HUES64 (cell line): ENCODE results near the gene ZNF579.

Experiments
- H3K27ac ChIP-seq: 2 replicates; pipeline ENCODE4 v1.7.0; 2013; ENCODE audit warnings: low read depth, low read length, inconsistent platforms
- H3K27me3 ChIP-seq: 2 replicates; pipeline ENCODE4 v1.6.1; 2013; ENCODE audit warnings: mild to moderate bottlenecking, low read length; ENCODE audit not compliant: insufficient read depth
- H3K36me3 ChIP-seq: 2 replicates; pipeline ENCODE4 v1.6.1; 2013; ENCODE audit warnings: mild to moderate bottlenecking, low read length; ENCODE audit not compliant: insufficient read depth
- H3K4me1 ChIP-seq: 2 replicates; pipeline ENCODE4 v1.6.1; 2013; ENCODE audit warnings: mild to moderate bottlenecking, low read length, moderate library complexity; ENCODE audit not compliant: insufficient read depth
- H3K4me3 ChIP-seq: 2 replicates; pipeline ENCODE4 v1.5.1; 2013; ENCODE audit warnings: mild to moderate bottlenecking, low read length, moderate library complexity
- H3K9ac ChIP-seq: 2 replicates; pipeline ENCODE4 v1.6.1; 2013; ENCODE audit warnings: mild to moderate bottlenecking, low read depth, low read length
- H3K9me3 ChIP-seq: 2 replicates; pipeline ENCODE4 v1.6.1; 2013; ENCODE audit warnings: low read depth, low read length; ENCODE audit not compliant: insufficient read depth
- WGBS: fragments of 150-250, 120-280 bp; methylation state at CpG from one replicate; pipeline ENCODE4 v1.1.7; 2013; ENCODE audit warnings: missing lambda C conversion rate; 5-methylcytosine and 5-hydroxymethylcytosine counted together

ZNF579 gene

GRCh38 chr19:55611300-55611982 lies 30.8 kb upstream of the ZNF579 start:
- Histone ChIP-seq H3K9ac (no peak overlapping the region), H3K4me3 (no peak overlapping the region), H3K36me3 (peaks cover 31% of the 10 kb centered on the region), H3K27me3 (no peaks in the 10 kb centered on the region), H3K9me3 (no peaks in the 10 kb centered on the region), H3K27ac (no peak overlapping the region), H3K4me1 (peaks cover 5% of the 10 kb centered on the region; the same call in 1 of the 2 replicates)
- WGBS = 95% methylated on average over 14 of the region's 15 CpGs

- Histone ChIP-seq H3K27me3 (no peaks in the 10 kb centered on the region), H3K27ac (no peak overlapping the region), H3K9me3 (no peaks in the 10 kb centered on the region), H3K9ac (no peak overlapping the region), H3K4me1 (peaks cover 6% of the 10 kb centered on the region; the same call in 1 of the 2 replicates), H3K36me3 (peaks cover 20% of the 10 kb centered on the region), H3K4me3 (no peak overlapping the region)
- whole genome bisulfite sequencing = 97% methylated on average over 5 of the region's 5 CpGs
Measured at GRCh38 chr19:55609326-55609725, 28.7 kb upstream of the ZNF579 start.

GRCh38 chr19:55606817-55607216 lies 26.2 kb upstream of the ZNF579 start:
- Histone ChIP-seq H3K36me3 (peaks cover 20% of the 10 kb centered on the region), H3K4me3 (peak overlapping the region; percentile 81), H3K27ac (peak overlapping the region; percentile 34; the same call in 1 of the 2 replicates), H3K9me3 (no peaks in the 10 kb centered on the region), H3K4me1 (peaks cover 6% of the 10 kb centered on the region; the same call in 1 of the 2 replicates), H3K9ac (peak overlapping the region; percentile 56; the same call in 1 of the 2 replicates), H3K27me3 (no peaks in the 10 kb centered on the region)
- WGBS = 92% methylated on average over 9 of the region's 9 CpGs

- Histone ChIP-seq H3K27me3 (no peaks in the 10 kb centered on the region), H3K9me3 (no peaks in the 10 kb centered on the region), H3K9ac (peak overlapping the region; percentile 56; the same call in 1 of the 2 replicates), H3K4me3 (peak overlapping the region; percentile 81), H3K4me1 (peaks cover 6% of the 10 kb centered on the region; the same call in 1 of the 2 replicates), H3K27ac (peak overlapping the region; percentile 34; the same call in 1 of the 2 replicates), H3K36me3 (peaks cover 20% of the 10 kb centered on the region)
- 35% methylated on average over 12 of the region's 12 CpGs for whole genome bisulfite sequencing
Measured at GRCh38 chr19:55606471-55606787, 25.8 kb upstream of the ZNF579 start.

GRCh38 chr19:55605637-55606470 lies 25.2 kb upstream of the ZNF579 start, which contains the start of gene ZNF865:
ZNF865 (plus strand) TSS chr19:55605647; CDS start chr19:55613619, 7,972 bp downstream.
- Histone ChIP-seq H3K9me3 (no peaks in the 10 kb centered on the region), H3K4me1 (peaks cover 8% of the 10 kb centered on the region; the same call in 1 of the 2 replicates), H3K27ac (peak within 1 kb of the TSS; percentile 98), H3K36me3 (peaks cover 20% of the 10 kb centered on the region), H3K4me3 (peak within 1 kb of the TSS; percentile 81), H3K27me3 (no peaks in the 10 kb centered on the region), H3K9ac (peak within 1 kb of the TSS; percentile 76)
- under 1% methylated on average over 44 of the region's 44 CpGs for WGBS

- H3K27ac ChIP-seq = peak overlapping the region; percentile 98; the same call in 1 of the 2 replicates
- H3K36me3 ChIP-seq = peaks cover 20% of the 10 kb centered on the region
- peak overlapping the region; percentile 48 for H3K9ac ChIP-seq
- under 1% methylated on average over 43 of the region's 43 CpGs for WGBS
- no peaks in the 10 kb centered on the region for H3K9me3 ChIP-seq
- H3K4me3 ChIP-seq = peak overlapping the region; percentile 81
- peaks cover 8% of the 10 kb centered on the region; the same call in 1 of the 2 replicates for H3K4me1 ChIP-seq
- H3K27me3 ChIP-seq = no peaks in the 10 kb centered on the region
Measured at GRCh38 chr19:55605207-55605636, 24.6 kb upstream of the ZNF579 start.

- Histone ChIP-seq H3K27ac (no peak overlapping the region), H3K27me3 (no peaks in the 10 kb centered on the region), H3K9me3 (no peaks in the 10 kb centered on the region), H3K4me1 (peaks cover 8% of the 10 kb centered on the region; the same call in 1 of the 2 replicates), H3K36me3 (peaks cover 12% of the 10 kb centered on the region; the same call in 1 of the 2 replicates), H3K4me3 (no peak overlapping the region; the same call in 1 of the 2 replicates), H3K9ac (no peak overlapping the region)
- 88% methylated on average over 22 of the region's 22 CpGs for WGBS
Measured at GRCh38 chr19:55603581-55604292, 23.1 kb upstream of the ZNF579 start.

- H3K4me1 ChIP-seq = peaks cover 14% of the 10 kb centered on the region
- H3K4me3 ChIP-seq = no peak overlapping the region
- no peaks in the 10 kb centered on the region for H3K27me3 ChIP-seq
- H3K9ac ChIP-seq = no peak overlapping the region
- H3K36me3 ChIP-seq = peaks cover 12% of the 10 kb centered on the region; the same call in 1 of the 2 replicates
- H3K27ac ChIP-seq = no peak overlapping the region
- WGBS = 94% methylated on average over 21 of the region's 21 CpGs
- no peaks in the 10 kb centered on the region for H3K9me3 ChIP-seq
Measured at GRCh38 chr19:55603115-55603514, 22.5 kb upstream of the ZNF579 start.

- Histone ChIP-seq H3K9me3 (no peaks in the 10 kb centered on the region), H3K9ac (no peak overlapping the region), H3K27me3 (no peaks in the 10 kb centered on the region), H3K36me3 (peaks cover 6% of the 10 kb centered on the region), H3K27ac (no peak overlapping the region), H3K4me1 (peaks cover 14% of the 10 kb centered on the region), H3K4me3 (no peak overlapping the region)
- WGBS = 95% methylated on average over 60 of the region's 60 CpGs
Measured at GRCh38 chr19:55602104-55603001, 21.7 kb upstream of the ZNF579 start.

GRCh38 chr19:55601084-55601483 lies 20.4 kb upstream of the ZNF579 start:
- H3K4me3 ChIP-seq = peak overlapping the region; percentile 79
- H3K9me3 ChIP-seq = no peaks in the 10 kb centered on the region
- peaks cover 8% of the 10 kb centered on the region for H3K4me1 ChIP-seq
- H3K27me3 ChIP-seq = no peaks in the 10 kb centered on the region
- WGBS = 93% methylated on average over 4 of the region's 4 CpGs
- peaks cover 11% of the 10 kb centered on the region for H3K36me3 ChIP-seq
- H3K27ac ChIP-seq = no peak overlapping the region
- peak overlapping the region; percentile 67; the same call in 1 of the 2 replicates for H3K9ac ChIP-seq
